Tibial nerve (tissue), 4 donors: ENCODE measurements around the gene CDHR5.

Experiments
- CTCF ChIP-seq, 5 experiments: fragments of 200-600 bp in 3 of 5; fragments of 450-650 bp in 2 of 5; sonication (generic) in 3 of 5; IDR thresholded peaks; one replicate each; pipeline ENCODE4 v1.5.1; 2016 to 2019; ENCODE audit warnings: antibody characterized with exemption in 5 of 5, mild to moderate bottlenecking in 3 of 5, moderate library complexity in 2 of 5
- EP300 ChIP-seq, 2 donors: sonication (generic); formaldehyde crosslinking; IDR thresholded peaks; one replicate each; pipeline ENCODE4 v1.6.1; 2017; ENCODE audit warnings: antibody characterized with exemption in 2 of 2, mild to moderate bottlenecking in 1 of 2
- POLR2A ChIP-seq, 2 donors: fragments of 450-650 bp; IDR thresholded peaks; one replicate each; pipeline ENCODE4 v1.6.1; 2017; ENCODE audit warnings: antibody characterized with exemption in 2 of 2, mild to moderate bottlenecking in 2 of 2, moderate library complexity in 2 of 2

GRCh38 chr11:595400-595799 lies 29.4 kb downstream of the CDHR5 start:
- TF ChIP-seq CTCF (IDR thresholded peaks at IDR 0.05) (no peak), POLR2A (IDR thresholded peaks at IDR 0.05) (no peak), EP300 (IDR thresholded peaks at IDR 0.05) (no peak)
